NB4 (cell line): ENCODE measurements around the gene ZIC4.

Source experiments
- DNase-seq: peaks from one replicate; pipeline ENCODE4 v3.0.0; 2010; ENCODE audit warnings: low read depth
- H3K4me3 ChIP-seq: one replicate; pipeline ENCODE4 v1.5.1; 2011; ENCODE audit warnings: mild to moderate bottlenecking, low read depth, low read length, moderate library complexity
- MYC ChIP-seq: IDR thresholded peaks from 2 replicates; pipeline ENCODE4 v1.6.1; 2011; ENCODE audit warnings: low read depth, low read length
- POLR2A ChIP-seq: IDR thresholded peaks from 2 replicates; pipeline ENCODE4 v1.6.1; 2011; ENCODE audit warnings: mild to moderate bottlenecking; ENCODE audit not compliant: insufficient read length; ENCODE audit errors: extremely low read depth
- TF ChIP-seq, protein P1 (sequence below): IDR thresholded peaks from one replicate; pipeline ENCODE4 v1.5.1; 2012; ENCODE audit warnings: low read depth, low read length
- TF ChIP-seq, protein P2 (sequence below): IDR thresholded peaks from 2 replicates; pipeline ENCODE4 v1.6.1; 2011; ENCODE audit warnings: low read depth, low read length

The ZIC4 gene

DNA sequence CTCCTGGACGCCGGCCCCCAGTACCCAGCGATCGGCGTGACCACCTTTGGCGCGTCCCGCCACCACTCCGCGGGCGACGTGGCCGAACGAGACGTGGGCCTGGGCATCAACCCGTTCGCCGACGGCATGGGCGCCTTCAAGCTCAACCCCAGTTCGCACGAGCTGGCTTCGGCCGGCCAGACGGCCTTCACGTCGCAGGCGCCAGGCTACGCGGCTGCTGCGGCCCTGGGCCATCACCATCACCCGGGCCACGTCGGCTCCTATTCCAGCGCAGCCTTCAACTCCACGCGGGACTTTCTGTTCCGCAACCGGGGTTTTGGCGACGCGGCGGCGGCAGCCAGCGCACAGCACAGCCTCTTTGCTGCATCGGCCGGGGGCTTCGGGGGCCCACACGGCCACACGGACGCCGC lies 3.8 kb upstream of the ZIC4 start:
- no peak overlapping the region for H3K4me3 ChIP-seq
- DNase-seq, result no peak
- TF ChIP-seq, protein P1, sequence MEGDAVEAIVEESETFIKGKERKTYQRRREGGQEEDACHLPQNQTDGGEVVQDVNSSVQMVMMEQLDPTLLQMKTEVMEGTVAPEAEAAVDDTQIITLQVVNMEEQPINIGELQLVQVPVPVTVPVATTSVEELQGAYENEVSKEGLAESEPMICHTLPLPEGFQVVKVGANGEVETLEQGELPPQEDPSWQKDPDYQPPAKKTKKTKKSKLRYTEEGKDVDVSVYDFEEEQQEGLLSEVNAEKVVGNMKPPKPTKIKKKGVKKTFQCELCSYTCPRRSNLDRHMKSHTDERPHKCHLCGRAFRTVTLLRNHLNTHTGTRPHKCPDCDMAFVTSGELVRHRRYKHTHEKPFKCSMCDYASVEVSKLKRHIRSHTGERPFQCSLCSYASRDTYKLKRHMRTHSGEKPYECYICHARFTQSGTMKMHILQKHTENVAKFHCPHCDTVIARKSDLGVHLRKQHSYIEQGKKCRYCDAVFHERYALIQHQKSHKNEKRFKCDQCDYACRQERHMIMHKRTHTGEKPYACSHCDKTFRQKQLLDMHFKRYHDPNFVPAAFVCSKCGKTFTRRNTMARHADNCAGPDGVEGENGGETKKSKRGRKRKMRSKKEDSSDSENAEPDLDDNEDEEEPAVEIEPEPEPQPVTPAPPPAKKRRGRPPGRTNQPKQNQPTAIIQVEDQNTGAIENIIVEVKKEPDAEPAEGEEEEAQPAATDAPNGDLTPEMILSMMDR, result no peak
- TF ChIP-seq, protein P2, sequence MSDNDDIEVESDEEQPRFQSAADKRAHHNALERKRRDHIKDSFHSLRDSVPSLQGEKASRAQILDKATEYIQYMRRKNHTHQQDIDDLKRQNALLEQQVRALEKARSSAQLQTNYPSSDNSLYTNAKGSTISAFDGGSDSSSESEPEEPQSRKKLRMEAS, result no peak
- no peak for TF ChIP-seq MYC
- no peak for TF ChIP-seq POLR2A

DNA sequence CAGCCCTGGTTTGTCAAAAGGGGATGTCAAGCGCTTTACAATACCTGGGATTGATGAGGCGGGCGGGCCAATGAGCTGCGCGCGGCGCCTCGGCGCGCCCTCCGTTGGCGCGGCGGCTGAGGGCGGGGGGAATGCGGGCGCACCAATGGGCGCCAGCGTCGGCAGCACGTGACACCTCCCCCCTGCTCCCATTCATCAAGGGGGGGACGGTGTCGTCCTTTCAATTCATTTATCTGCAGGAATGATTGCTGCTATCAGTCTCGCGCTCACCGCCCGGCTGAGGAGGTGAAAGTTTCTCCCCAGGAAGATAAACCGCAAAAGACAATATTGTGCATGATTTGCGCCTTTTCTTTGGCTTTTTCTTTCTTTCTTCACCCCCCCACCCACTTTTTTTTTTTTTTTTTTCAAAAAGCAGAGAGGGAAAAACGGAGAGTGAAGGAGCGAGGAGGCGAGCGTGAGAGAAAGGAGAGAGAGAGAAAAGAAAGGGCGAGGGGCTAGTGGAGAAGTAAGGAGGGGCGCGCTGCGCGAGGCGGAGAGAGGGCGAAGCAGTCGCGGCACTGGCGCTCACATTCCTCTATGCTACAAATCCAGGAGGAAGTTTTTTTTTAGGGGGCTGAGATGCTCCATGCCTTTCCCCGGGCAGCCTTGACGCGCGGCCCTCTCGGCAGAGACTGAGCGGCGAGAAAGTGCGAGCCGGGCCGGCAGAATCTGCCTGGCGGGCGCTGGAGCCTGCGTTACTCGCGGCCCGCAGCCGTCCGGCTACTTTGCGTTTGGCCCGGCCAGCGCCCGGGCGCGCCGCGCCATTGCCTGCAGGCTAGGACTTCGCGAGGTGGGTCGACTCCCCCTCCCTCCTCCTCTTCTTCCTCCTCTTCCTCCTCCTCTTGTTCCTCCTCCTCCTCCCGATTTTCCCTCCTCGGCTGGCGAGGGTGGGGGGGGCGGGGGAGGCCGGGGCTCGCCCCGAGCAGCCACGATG lies 3.1 kb upstream of the ZIC4 start, which contains the start of gene ZIC1:
Gene ZIC1 (plus strand): TSS at position 223 of the 973 bp plus-strand sequence. CDS start 748 bp downstream, at position 971.
- no peak for DNase-seq
- no peak within 1 kb of the TSS for H3K4me3 ChIP-seq
- TF ChIP-seq MYC (no peak), POLR2A (no peak)
- TF ChIP-seq, protein P2, result no peak
- TF ChIP-seq, protein P1, result no peak

DNA sequence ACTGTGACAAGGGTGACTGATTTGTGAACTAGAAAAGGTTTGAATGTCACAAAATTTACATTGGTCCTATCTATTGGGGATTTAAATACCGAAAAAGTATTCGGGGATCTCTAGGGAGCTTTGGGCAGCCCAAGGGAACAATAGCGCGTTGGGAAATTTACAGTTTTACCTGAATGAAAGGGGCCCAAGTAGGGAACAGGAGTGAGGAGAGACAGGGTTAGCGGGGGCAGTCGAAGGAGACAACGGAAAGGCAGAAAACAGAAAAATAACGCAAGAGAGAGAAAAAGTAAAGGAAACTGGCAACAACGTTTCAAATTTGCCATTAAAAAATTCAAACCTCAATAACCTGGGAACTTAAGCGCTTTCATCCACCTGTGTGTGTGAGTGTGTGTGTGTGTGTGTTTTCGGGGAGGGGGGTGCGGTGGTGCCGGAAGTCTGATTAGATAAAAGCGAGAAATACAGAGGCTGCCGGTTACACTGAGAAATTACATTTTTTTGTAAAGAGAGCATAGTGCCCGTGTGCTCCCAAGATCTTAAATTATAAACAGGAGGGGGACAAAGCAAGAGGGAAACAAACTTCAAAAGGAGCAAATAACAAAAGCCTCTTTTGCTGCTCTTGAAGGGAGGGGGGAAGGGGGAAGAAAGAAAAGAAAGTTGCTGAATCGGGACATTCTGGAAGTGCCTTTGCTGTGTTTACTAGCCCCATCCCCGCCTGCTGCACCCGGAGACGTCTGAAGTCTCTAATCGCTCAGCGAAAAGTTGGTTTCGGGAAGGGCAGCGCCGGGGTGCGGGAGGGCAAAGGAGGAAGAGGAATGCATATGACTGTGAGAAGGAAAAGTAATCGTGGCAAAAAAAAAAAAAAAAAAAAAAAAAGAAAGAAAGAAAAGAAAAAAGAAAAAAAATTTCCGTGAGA lies 2.1 kb upstream of the ZIC4 start:
- no peak for TF ChIP-seq MYC
- no peak for TF ChIP-seq POLR2A
- TF ChIP-seq, protein P1, result no peak
- TF ChIP-seq, protein P2, result no peak
- DNase-seq, result no peak

DNA sequence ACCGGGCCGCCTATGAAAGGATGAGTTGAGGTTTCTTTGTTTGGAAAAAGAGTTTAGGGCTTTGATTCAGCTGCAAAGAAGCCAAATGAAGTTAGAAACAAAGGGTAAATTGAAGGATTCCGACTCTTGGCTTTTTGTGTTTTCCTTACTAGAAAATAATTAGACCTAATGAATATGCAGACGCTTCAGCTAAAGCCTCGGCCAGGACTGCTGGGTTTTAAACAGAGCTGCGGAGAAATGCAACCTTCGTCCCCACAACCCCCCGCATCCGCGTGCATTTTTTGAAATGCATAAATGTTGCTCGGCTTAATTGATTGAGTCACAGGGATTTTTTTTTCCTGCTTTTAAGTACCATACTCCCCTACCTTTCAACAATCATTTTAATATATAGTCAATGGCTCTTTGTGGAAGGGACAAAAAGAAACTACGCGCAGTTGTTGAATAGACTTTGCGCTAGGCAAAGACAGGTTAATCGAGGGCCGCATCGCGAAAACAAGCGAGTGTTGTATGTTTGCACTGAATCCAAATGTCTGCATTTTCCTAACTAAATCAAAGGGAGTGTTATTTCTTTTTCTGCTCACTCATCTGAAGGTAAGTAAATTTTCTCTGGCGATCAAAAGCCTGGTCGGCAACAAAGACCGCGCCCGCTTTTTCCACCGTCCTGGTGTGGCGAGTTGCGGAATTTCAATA lies 1.3 kb upstream of the ZIC4 start:
- TF ChIP-seq MYC, result no peak
- TF ChIP-seq, protein P1, result no peak
- TF ChIP-seq, protein P2, result no peak
- no peak for TF ChIP-seq POLR2A

More for the DNA sequence above, 2.1 kb upstream of the ZIC4 start:
- no peak overlapping the region for H3K4me3 ChIP-seq

DNA sequence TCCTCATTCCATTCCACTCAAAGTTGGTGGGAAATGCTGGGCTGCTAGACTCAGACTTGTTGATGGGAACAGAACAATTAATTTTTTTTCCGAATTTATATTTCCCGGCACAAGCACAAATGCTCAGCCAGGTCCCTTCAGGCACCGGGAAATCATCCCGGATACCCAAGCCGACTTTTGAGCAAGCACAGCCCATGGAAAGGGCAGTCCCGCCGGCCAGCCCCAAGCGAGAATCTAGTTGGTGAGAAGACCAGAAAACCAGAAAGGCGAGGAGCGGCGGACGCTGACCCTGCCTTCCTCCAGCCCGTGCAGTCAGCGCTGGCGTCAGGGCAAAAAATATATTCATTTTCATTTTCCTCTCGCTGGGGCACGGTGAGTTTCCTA lies 763 bp upstream of the ZIC4 start:
- TF ChIP-seq POLR2A, result no peak
- TF ChIP-seq, protein P2, result no peak
- TF ChIP-seq MYC, result no peak
- TF ChIP-seq, protein P1, result no peak
- H3K4me3 ChIP-seq, result no peak overlapping the region
- no peak for DNase-seq

More for the DNA sequence above, 1.3 kb upstream of the ZIC4 start:
- no peak for DNase-seq
- no peak overlapping the region for H3K4me3 ChIP-seq
